ENCODE data around the gene VSX2.

VSX2 gene

DNA sequence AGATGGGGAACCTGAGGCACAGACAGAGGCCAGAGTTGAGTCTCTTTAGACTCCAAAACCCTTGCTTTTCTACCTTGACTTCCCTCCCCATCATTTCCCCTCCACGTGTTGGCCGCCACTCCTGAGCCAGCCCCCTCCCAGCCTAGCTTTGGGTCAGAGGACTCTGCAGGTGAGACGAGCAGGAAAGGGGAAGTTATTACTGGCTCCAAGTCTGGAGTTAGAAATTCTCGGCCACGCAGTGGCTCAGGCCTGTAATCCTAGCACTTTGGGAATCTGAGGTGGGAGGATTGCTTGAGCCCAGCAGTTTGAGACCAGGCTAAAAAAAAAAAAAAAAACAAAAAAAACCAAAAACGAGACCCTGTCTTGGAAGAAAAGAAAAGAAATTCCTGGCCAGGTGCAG is 8.8 kb downstream of the VSX2 start:
- no peak for FAIRE-seq
- no peak for DNase-seq (ENCODE audit: insufficient read length, low spot score)
- no peak for TF ChIP-seq CTCF (IDR thresholded peaks at IDR 0.05; ENCODE audit: insufficient read depth, missing control alignments)

DNA sequence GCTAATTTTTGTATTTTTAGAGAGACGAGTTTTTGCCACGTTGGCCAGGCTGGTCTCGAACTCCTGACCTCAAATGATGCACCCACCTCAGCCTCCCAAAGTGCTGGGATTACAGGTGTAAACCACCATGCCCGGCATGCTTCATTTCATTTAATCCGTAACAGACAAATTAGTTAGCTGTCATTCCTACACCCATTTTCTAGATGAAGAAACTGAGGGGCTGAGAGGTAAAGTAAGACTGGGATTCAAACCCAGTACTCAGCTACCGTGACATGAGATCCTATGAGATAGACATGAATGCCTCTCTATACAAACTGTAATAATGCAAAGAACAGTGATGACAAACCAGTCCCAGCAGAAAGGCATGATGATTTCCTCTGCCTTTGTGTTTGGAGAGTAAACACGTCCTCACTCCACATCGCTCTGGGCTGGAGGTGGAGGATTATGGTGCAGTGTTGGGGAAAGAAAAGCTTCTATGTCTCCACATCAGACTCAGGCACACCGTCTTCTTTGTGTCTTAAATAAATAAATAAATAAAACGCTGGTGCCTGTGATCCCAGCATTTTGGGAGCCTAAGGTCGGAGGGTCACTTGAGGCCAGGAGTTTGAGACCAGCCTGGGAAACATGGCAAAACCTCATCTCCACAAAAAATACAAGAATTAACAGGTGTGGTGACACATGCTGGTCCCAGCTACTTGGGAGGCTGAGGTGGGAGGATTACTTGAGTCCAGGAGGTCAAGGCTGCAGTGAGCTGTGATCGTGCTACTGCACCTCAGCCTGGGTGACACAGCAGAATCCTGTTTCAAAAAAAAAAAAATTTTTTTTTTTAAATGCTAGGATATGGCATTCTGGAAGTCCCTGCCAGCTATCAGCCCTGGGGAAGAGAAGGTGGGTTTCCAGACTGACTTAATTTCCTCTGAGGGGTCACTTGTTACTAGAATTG is 10.5 kb downstream of the VSX2 start:
- no peak for TF ChIP-seq CTCF (IDR thresholded peaks at IDR 0.05; ENCODE audit: insufficient read depth, missing control alignments)
- no peak for FAIRE-seq

GRCh38 chr14:74255281-74255680 is 16.0 kb downstream of the VSX2 start:
- FAIRE-seq (no peak), DNase-seq (ENCODE audit: insufficient read length, low spot score) (no peak)
- no peak for TF ChIP-seq CTCF (IDR thresholded peaks at IDR 0.05; ENCODE audit: insufficient read depth, missing control alignments)

More for the DNA sequence above, 10.5 kb downstream of the VSX2 start:
- no peak for DNase-seq (ENCODE audit: insufficient read length, low spot score)

- DNase-seq (ENCODE audit: insufficient read length, low spot score): peak; percentile 59
- TF ChIP-seq CTCF (IDR thresholded peaks at IDR 0.05; ENCODE audit: insufficient read depth, missing control alignments): peak; percentile 59
- no peak for FAIRE-seq
Observed at GRCh38 chr14:74257078-74257940, 18.1 kb downstream of the VSX2 start.

- DNase-seq (ENCODE audit: insufficient read length, low spot score) (no peak), FAIRE-seq (no peak)
- TF ChIP-seq CTCF (IDR thresholded peaks at IDR 0.05; ENCODE audit: insufficient read depth, missing control alignments): no peak
Observed at GRCh38 chr14:74257941-74258763, 18.9 kb downstream of the VSX2 start.

GRCh38 chr14:74258764-74259035 is 19.5 kb downstream of the VSX2 start:
- TF ChIP-seq CTCF (IDR thresholded peaks at IDR 0.05; ENCODE audit: insufficient read depth, missing control alignments): no peak
- FAIRE-seq (no peak), DNase-seq (ENCODE audit: insufficient read length, low spot score) (no peak)

All from D721Med (cell line).